ENCODE results near the gene FGB.
"Not testable (repeated sequence)": the region's sequence is repeated elsewhere in the genome, so short reads cannot be mapped to it uniquely, and the experiment has no call there.

Gene FGB

DNA sequence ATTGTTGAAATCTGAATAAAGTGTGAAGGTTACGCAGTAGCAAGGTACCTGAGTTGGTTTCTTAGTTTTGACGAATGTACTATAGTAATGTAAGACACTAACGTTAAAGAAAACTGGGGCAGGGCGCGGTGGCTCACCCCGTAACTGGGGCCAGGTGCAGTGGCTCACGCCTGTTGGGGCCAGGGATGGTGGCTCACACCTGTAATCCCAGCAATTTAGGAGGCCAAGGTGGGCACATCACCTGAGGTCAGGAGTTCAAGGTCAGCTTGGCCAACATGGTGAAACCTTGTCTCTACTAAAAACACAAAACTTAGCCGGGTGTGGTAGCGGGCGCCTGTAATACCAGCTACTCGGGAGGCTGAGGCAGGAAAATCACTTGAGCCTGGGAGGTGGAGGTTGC lies 34.5 kb downstream of the FGB start:
- DNase-seq (ENCODE audit: low read depth in 2 of 2) = not testable (repeated sequence)

DNA sequence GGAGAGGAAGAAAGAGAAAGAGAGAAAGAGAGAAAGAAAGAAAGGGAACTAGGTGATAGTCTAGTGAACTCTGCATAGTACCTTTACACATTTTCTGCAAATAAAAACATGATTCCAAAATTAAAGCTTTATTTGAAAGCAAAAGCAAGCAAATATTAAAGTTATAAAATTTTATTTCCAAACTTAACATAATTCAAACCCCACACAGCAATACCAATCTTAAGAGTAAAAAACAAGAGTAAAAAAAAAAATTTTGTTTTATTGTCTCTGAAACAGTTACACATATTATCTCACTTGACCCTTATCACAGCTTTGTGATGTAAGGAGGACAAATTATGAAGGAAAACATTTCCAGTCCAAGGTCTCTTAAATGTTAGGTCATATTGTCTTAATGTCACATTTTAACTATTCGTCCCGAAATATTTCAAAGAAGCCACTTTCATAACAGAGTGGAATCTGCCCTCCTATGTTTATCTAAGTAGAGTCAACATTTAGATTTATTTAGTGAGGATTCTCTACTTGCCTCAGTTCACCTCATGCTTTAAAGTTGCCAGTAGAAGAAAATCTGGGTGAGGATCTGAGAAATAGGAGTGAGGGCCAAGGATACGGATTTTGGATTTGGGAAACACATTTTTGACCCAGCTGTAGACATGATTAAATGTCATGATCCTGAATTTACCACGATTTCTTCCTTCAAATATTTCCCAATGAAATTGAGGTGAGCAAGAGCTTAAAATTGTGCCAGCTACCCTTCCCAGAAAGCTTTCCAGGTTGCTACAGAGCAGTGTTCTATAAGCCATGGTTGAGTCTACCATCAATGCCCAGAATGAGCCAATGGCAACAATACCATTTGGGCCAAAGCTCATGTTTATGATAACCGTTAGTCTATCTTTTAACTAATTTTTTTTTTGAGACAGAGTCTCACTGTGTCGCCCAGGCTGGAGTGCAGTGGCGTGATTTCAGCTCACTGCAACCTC lies 35.3 kb downstream of the FGB start:
- DNase-seq (ENCODE audit: low read depth in 2 of 2) = no peak

- DNase-seq (ENCODE audit: low read depth in 2 of 2) = no peak
These were observed 39.7 kb downstream of the FGB start for GRCh38 chr4:154602404-154603020.

GRCh38 chr4:154603033-154603943 lies 40.5 kb downstream of the FGB start:
- DNase-seq (ENCODE audit: low read depth in 2 of 2) = no peak

DNA sequence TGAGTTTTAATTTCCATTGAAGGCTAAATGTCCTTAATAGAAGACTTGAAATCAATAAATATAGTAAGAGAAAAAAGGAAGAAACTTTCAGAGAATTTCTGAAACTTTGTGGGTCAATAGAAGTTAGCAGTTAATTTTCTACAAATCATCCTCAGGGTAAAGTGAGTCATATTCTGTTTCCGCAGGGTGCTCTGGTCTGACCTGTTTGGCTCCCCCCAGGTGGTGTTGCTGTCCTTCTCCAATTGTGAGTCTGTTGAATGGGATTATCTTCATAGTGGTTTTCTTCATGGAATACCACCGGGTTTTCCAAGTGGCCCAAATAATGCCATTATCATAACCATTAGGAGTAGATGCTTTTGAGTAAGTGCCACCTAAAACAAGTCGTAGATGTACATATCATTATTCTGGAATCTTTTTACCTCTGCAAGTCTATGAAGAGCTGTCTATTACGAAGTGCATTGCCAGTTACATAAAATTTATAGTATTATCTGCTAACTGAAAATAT lies 41.9 kb downstream of the FGB start:
- DNase-seq (ENCODE audit: low read depth in 2 of 2) = no peak

DNA sequence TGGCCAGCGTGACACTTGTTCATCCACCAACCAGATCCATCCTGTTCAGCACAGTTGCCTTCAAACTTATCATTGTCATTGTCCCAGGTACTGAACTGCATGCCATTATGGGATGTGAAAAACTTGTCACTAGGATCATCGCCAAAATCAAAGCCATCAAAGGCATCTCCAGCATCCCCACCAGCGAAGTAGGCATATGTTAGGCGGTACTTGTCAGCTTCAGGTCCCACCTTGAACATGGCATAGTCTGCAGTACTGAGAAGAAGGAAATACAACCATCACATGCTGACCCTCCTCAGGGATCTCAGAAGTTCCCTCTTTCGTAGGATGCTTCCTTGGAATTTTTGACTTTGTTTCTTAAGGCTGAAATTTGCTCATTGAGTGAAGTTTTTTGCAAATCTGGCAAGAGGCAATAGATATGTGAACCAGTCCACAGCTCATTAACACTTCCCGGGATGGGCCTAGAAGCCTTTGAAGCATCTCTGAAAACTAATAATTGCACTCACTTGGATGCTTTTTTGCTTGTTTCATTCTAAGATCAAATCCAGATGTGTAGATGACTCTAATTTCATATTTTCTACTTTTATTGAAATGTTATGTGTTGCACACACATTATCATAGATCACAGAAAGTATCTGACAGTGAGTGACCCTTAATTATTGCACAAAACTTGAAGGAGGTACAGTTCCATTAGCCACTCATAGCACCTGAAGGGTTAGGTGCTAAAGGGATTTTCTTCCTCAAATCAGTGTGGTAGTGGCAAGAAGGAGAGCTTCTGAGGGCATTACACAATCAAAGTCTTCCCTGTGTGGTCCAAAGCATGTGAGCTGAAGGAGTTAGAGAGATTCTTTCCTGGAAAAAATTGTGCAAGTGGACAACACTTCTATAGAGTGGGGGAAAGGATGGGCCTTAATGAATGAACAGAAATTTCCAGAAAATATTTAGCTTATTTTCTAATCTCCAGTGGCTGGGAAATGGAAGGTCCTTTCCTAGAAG lies 44.2 kb downstream of the FGB start:
- no peak for DNase-seq (ENCODE audit: low read depth in 2 of 2)

GRCh38 chr4:154608361-154609252 lies 45.8 kb downstream of the FGB start:
- DNase-seq (ENCODE audit: low read depth in 2 of 2) = no peak

GRCh38 chr4:154609532-154609931 lies 46.7 kb downstream of the FGB start:
- DNase-seq (ENCODE audit: low read depth in 2 of 2) = no peak

GRCh38 chr4:154610582-154610981 lies 47.8 kb downstream of the FGB start:
- no peak for DNase-seq (ENCODE audit: low read depth in 2 of 2)

- no peak for DNase-seq (ENCODE audit: low read depth in 2 of 2)
These were observed 49.0 kb downstream of the FGB start for GRCh38 chr4:154611833-154612232.

- DNase-seq (ENCODE audit: low read depth in 2 of 2) = no peak
These were observed 49.9 kb downstream of the FGB start, which contains the start of gene FGG for GRCh38 chr4:154612472-154613414. FGG (minus strand) TSS chr4:154612656; CDS start chr4:154612609, 47 bp downstream.

- DNase-seq (ENCODE audit: low read depth in 2 of 2) = no peak
These were observed 51.5 kb downstream of the FGB start for GRCh38 chr4:154614306-154614705.

DNA sequence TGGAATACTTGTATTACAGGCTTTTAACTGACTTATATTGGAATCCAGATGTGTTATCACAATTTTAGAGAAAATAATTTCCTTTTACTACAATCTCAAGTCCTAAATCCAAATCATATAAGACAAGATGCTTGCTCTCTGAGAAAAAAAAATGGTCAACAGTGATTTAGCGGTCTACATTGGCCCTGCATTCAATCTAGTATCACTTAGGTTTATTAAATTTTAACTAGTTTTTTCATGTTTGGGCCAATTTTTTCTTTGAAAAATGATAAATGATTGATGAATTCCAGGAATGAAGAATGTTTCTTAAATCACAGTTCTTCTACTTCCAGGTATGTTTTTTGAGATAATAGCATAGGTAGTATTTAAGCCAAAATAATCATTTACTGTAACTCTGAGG lies 52.4 kb downstream of the FGB start:
- DNase-seq (ENCODE audit: low read depth in 2 of 2) = no peak

- no peak for DNase-seq (ENCODE audit: low read depth in 2 of 2)
These were observed 53.5 kb downstream of the FGB start for GRCh38 chr4:154616287-154616686.

DNA sequence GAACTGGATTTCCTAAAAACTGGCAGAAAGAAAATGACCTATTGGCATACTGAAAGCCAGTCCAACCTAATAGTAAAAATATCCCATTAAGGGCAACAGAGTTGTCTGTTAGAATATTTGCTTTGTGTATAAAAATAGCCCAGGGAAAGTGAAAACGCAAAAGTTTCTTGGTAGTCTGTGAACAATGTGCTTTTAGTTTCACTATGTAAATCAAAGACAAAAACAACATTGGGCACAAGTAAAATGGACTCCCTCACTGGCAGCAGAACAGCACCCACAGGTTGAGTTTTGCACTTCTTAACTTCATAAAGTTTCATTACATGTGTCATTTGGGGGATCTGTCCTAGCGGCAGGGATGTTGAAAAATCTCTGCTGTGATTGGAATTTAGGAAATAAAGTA lies 53.9 kb downstream of the FGB start:
- DNase-seq (ENCODE audit: low read depth in 2 of 2) = no peak

DNA sequence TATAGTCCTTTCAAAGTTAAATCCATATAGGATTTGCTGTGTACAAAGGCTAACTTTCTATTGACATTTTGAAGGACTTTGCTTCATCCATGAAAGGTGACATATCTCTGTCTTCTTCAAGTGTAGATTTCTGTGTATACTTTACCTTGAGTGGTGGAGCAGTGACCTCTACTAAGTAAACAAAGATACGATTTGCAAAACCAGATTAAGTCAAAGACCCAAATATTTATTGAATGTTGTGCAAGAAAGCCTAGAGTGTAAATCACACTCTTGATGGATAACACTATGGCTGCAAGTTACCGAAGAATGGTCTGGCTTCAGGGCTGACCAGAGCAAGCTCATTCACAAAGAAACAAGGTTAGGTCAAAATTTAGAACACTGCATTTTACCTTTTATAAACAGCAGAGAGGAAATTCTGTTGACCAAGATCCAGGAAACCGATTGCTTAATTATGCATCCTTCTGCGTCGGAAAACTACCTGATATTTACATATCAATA lies 55.1 kb downstream of the FGB start:
- no peak for DNase-seq (ENCODE audit: low read depth in 2 of 2)

DNA sequence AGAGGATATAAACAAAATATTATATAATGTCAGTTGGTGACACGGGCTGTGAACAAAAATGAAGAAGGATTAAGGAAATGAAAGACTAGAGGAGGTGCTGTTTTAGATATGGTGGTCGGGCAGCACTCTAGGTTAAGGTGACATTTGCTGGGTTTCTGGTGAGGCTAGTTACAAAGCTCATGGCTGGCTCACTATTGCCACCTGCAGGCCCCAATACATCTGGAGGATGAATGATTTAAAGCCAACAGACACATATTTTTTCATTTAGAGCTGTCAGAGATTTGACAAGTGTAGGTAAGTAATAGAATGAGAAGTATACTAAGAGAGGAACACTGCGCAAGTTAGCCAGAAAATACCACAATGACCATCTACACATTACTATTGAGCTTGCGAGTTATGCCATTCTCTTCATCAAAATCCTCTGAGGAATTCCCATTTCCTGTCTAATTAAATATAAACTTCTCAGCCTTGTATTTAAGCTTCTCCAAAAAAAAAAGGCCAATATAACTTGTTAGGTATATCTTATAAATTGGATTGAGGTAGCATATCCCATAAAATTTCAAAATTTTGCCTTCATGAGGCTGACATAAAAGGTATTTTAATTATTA lies 56.0 kb downstream of the FGB start:
- peak in 1 of 2 donors; percentile 15 for DNase-seq (ENCODE audit: low read depth in 2 of 2)

DNA sequence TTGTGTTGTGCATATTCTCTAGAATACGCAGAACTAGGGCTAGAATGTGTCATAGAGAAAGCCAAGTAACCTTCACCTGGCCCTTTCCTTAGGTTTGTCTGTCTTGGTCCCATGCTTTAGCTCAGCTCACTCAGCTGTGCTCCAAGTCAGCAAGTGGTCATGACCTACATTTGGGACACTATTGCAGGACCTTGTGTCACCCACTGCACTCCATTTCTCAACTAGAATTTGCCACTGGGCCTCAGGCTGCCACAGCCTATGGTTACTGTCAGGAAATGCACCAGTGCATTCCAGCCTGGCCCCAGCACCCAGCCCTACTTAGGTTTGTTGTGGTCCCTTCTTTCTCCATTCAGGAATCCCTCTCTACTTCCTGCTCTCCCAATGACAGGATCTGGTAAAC lies 57.3 kb downstream of the FGB start:
- no peak for DNase-seq (ENCODE audit: low read depth in 2 of 2)
